HG02884 (cell line): Measurements from ENCODE around the gene ARHGEF10L.

ENCODE experiments used
- ATAC-seq: cut with Tn5 transposase; IDR thresholded peaks from one replicate; pipeline ENCODE4 v1.9.1; 2021; ENCODE audit warnings: mild to moderate bottlenecking, moderate library complexity; ENCODE audit not compliant: unreplicated experiment

Gene ARHGEF10L

DNA sequence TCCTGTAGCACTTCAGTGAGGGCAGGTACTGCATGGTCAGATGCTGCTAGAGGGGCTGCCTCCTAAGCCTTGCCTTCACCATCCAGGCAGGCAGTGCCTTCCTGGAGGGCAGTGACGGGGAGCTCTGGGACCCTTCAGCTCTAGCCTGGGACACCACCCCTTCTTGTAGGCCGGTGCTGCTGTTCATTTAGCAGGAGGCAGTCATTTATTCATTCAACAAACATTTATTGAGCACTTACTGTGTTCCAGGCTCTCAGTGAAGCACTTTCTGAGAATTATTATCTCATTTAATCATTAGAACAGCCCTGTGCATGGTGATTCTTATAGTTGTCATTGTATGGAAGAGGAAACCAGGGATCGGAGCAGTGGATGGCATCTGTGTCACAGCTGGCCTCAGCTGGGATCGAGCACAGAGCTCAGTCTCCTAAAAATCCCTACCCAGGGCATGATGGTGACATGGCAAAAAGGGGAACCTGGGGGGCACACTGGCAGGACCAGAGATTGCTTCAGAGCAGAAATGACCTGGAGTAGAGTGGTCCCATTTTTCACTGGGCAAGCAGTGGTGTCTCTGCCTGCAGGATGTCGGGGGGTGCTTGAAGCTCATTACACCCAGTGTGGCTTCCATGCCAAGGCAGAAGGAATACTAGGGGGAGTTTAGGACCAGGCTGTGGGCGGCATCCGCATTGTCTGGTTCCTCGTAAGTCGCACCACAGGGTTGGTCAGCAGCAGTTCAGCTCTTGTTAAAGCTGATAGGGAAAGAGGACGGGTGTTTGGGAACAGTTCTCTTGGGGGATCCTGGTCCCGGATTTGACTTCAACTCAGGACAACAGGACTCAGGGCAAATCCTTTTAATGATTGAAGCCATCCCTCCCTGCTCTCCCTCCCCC, 28.8 kb downstream of the ARHGEF10L start:
- no peak for ATAC-seq

DNA sequence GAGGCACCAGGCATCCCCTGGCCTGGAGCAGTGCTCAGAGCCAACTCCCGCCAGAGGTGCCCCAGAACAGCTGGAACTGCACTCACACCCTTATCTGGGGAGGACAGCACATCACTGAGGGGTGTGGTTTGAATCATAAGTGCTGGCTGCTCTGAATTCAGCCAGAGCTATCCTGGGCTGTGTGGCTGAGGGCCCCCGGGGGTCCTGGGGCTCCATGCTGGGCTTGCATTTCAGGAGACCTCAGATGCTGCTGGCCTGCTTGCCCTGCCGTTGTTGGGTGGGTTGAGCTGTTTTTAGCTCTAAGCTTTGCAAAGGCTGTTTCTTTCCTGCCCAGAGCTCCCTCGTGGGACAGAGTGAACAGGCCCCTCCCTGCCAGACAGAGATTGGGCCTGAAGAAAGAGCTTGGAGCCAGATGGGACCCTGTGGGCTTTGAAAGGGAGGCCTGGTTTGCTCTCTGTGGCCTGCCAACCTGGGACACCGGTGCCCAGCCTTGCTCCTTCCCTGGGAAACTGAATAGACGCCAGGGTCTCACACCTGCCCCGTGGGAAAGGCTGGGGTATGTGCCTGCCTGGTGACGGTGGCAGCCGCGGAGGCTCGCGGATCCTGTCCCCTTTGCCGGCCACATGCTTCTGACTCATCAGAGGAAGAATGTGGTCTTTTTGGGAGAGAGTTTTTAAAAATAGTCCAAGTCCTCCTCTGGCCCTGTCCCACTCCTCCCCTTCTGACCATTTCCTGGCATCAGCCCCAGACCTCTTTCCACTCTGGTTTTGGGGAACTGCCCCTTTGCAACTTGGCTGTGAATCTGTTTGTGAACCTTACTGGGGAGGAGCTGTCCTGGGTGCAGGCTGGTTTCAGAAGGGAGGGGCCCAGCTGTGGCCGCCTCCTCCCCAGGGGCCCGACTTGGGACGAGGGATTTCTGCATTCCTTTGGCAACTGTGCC, 30.0 kb downstream of the ARHGEF10L start:
- no peak for ATAC-seq

GRCh38 chr1:17570228-17570627, 30.7 kb downstream of the ARHGEF10L start:
- no peak for ATAC-seq

GRCh38 chr1:17572264-17572985, 32.9 kb downstream of the ARHGEF10L start:
- no peak for ATAC-seq

- no peak for ATAC-seq
These were observed 34.1 kb downstream of the ARHGEF10L start for GRCh38 chr1:17573518-17574041.

- no peak for ATAC-seq
These were observed 35.0 kb downstream of the ARHGEF10L start for GRCh38 chr1:17574516-17574915.

DNA sequence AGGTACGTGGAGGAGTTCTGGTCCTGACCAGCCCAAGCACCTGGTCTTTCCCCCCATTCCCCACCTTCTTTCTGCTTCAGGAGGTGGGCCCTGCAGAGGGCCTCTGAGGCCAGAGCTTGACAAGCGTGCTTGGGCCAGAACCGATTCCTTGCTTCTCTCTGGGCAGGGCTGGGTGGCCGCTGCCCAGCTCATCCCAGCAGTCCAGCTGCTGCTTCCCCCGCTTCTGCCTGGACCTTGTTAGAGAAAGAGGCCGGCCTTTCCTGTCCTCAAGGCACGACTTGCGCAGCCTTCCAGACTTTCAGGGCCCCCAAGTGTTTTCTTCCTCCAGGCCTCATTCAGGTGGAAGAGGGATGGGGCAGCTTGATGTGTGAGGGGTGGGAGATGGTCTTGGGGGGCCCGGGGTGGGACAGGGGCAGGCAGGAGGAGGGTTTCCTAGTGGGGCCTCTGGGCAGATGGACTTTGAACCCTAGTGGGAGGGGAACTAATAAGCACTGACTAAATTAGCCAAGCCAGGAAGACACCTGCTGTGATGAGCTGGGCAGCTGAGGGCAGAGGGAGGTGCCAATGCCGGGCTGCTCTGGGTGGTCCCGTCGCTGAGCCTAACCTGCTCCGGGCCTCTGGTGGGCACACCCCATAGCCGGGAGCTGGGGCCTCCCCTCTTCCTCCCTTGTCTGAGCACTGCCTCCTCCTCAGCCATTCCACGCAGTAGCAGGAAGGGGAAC, 36.5 kb downstream of the ARHGEF10L start:
- ATAC-seq: no peak

- ATAC-seq: no peak
These were observed 37.0 kb downstream of the ARHGEF10L start for GRCh38 chr1:17576519-17576853.

GRCh38 chr1:17577907-17578297, 38.4 kb downstream of the ARHGEF10L start:
- no peak for ATAC-seq

DNA sequence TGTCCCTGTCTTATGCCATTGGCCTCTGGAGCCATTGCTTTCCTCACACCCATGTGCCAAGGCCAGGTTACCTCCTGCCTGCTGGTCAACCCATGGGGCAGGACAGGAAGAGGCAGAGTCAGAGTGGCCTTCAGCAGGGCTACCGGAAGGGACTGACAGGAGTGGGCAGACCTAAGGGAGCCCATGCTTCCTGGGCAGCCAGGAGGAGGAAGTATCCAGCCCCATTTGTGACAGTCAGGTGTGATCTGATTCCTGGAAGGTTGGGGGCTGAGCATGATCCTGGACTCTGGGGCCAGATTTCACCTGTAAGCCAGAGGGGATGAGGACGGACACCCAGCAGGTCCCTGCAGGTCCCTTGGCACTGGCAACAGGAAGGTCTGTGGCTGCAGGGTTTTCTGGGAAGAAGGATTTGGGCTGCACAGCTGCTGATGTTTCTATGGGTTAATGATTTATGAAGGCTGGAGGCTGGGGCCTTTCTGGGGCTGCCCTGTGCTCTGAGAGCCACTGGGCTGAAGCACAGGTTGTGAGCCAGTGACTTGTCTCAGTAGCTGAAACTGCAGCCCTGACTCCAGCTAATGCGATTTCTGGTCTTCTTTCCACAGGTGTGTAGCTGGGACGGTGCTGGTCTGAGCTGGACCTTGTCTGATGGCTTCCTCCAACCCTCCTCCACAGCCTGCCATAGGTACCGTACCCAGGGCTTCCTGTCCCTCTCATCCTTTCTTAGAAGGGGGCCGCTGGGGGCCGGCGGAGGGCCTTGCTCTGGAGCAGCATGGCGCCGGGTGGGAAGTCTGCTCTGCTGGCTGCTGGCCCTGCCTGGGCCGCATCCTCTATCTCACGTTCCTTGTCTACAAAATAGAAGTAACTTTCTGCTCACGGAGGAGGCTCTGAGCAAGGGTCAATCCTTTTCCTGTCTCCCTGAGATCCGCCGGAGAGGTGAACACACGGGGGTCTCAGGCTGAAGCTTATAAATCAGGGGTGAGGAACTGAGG, 40.7 kb downstream of the ARHGEF10L start:
- ATAC-seq: no peak

GRCh38 chr1:17581389-17582123, 42.1 kb downstream of the ARHGEF10L start:
- no peak for ATAC-seq

DNA sequence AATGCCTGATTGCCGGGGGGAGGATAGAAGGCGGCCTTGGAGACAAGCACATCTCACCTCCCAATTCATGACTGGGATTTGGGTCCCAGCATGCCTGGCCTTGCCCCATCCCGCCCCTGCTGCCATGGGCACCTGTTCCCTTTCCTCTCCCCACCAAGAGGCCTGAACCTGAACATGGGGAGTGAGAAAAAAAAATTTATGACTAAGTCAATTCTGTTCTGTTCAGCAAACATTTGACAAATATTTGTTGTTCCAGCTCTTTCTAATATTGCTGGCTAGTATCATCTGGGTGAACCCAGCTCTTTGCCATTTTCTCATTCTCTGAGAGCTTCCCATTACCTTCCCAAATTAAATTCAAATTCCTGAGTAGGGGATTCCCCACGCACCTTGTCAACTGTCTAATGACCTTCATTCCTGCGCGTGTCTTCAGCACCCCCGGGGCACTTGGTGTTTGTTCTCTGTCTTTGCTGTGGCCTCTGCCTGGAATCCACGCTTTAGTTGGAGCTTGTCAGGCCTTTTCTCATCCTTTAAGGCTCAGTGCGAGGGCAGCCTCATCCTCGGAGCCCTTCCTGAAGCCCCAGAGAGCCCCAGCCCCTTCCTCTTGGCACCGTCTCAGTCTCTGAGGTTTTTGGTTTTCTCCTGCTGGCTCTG, 42.8 kb downstream of the ARHGEF10L start:
- ATAC-seq: no peak

DNA sequence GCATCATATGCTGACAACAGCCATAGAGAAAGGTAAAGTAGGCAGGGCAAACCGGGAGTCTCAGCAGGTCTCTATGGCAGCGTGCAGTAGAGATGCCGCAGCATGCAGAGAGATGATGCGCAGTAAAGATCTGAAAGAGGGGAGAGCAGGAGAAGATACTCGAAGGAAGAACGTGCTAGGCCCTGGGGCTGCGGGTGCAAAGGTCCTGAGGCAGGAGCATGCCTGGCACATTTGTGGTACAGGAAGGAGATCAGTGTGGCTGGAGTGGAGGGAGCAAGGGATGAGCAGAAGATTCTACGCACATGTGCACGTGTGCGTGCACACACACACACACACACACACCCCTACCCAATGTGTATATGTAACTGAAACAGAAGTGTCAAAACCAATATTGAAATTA, 45.0 kb downstream of the ARHGEF10L start:
- ATAC-seq: no peak

DNA sequence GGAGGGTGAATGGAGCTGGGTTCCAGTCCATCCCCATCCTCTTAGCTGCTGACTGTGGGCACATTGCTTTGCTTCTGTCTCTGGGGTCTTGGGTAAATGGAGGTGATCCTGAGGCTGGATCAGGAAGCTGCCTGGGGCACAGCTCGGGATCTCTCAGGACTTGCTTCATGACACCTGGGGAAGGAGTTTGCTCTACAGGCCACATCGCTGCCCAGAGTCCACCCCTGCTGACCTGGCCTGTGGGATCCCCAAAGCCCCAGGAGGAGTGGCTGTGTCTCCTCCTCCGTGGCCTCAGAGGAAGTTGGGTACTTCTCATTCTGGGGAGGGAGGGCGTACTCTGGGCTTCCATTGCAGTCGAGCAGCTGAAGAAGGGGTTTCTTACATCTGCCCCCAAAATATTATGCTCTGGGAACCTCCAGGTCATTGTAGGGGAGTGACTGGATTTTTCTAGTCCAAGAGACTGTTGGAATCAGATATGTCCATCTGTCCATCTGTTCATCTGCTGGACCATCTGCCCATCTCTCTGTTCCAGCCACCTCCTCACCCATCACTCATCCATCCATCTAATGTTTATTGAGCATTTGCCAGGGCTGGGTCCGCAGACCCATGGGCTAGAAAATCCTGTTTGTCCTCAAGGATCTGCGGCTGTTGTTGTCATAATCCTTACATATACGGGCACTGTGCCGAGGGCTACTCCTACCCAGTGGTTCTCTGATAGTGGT, 45.9 kb downstream of the ARHGEF10L start:
- ATAC-seq: no peak

GRCh38 chr1:17586172-17586964, 46.9 kb downstream of the ARHGEF10L start:
- ATAC-seq: no peak

DNA sequence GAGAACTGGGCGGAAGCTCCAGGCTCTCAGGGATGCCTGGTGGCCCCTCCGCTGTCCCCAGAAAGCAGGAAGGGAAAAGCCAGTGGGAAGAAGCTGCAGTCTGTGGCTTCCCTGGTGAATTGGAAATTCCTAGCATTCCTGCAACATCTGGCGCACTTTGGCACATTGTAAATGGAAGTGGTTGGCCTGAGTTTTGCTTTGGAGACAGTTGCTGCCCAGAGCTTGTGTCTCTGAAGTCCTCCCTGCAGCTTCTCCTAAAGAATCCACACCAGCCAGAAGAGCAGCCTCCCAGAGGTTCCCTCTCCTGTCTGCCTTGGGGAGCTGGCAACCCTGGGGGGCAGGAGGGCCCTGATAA, 48.2 kb downstream of the ARHGEF10L start:
- ATAC-seq: no peak
